ENCODE results near the gene KDM3A.

DNA sequence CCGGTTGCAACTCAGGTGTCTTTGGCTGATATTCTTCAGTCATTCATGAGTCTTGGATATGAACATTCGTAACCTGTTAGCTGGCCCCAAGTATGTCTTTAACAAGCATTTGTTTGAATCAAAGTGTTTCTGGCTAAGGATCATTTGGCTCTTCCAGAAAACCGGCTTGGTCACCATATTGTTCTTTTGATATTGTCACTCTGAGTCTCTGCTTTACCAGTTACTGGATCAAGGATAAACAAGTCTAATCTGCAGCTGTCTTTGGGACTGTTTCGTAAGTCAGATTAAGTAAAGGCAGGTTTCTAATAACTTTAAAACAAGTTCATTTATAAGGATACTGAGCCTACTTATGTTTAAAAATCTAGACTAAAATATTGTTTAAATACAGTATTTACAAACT, 49.1 kb downstream of the KDM3A start:
- TF ChIP-seq FOXM1 (IDR thresholded peaks at IDR 0.05; ENCODE audit: low read depth) (no peak), USF2 (IDR thresholded peaks at IDR 0.05; ENCODE audit: borderline replicate concordance, low read depth, low read length) (no peak), TCF12 (IDR thresholded peaks at IDR 0.05) (no peak), YY1 (IDR thresholded peaks at IDR 0.05; ENCODE audit: low read depth) (no peak), EZH2phosphoT487 (IDR thresholded peaks at IDR 0.05; ENCODE audit: borderline replicate concordance, low read depth) (no peak), REST (IDR thresholded peaks at IDR 0.05; ENCODE audit: low read depth, low read length) (no peak), RCOR1 (IDR thresholded peaks at IDR 0.05; ENCODE audit: low read length) (no peak), GABPA (IDR thresholded peaks at IDR 0.05; ENCODE audit: low read depth) (no peak)
- TF ChIP-seq, protein P1, sequence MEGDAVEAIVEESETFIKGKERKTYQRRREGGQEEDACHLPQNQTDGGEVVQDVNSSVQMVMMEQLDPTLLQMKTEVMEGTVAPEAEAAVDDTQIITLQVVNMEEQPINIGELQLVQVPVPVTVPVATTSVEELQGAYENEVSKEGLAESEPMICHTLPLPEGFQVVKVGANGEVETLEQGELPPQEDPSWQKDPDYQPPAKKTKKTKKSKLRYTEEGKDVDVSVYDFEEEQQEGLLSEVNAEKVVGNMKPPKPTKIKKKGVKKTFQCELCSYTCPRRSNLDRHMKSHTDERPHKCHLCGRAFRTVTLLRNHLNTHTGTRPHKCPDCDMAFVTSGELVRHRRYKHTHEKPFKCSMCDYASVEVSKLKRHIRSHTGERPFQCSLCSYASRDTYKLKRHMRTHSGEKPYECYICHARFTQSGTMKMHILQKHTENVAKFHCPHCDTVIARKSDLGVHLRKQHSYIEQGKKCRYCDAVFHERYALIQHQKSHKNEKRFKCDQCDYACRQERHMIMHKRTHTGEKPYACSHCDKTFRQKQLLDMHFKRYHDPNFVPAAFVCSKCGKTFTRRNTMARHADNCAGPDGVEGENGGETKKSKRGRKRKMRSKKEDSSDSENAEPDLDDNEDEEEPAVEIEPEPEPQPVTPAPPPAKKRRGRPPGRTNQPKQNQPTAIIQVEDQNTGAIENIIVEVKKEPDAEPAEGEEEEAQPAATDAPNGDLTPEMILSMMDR (IDR thresholded peaks at IDR 0.05): no peak
- TF ChIP-seq, protein P2, sequence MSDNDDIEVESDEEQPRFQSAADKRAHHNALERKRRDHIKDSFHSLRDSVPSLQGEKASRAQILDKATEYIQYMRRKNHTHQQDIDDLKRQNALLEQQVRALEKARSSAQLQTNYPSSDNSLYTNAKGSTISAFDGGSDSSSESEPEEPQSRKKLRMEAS (IDR thresholded peaks at IDR 0.05; ENCODE audit: low read depth): no peak
